Breast epithelium (tissue), 3 donors: ENCODE data around the gene DHRS4.
"Not testable (repeated sequence)": the region's sequence is repeated elsewhere in the genome, so short reads cannot be mapped to it uniquely, and the experiment has no call there.

ENCODE experiments used
- CTCF ChIP-seq, 3 donors: fragments of 450-650 bp; IDR thresholded peaks; one replicate each; pipeline ENCODE4 v1.5.1; 2016 to 2017; ENCODE audit warnings: antibody characterized with exemption in 3 of 3, mild to moderate bottlenecking in 3 of 3, moderate library complexity in 3 of 3
- POLR2A ChIP-seq: fragments of 450-650 bp; IDR thresholded peaks from one replicate; pipeline ENCODE4 v1.6.1; 2016; ENCODE audit warnings: antibody characterized with exemption, mild to moderate bottlenecking, moderate library complexity
- POLR2AphosphoS5 ChIP-seq, 3 donors: sonication (generic); formaldehyde crosslinking; IDR thresholded peaks; one replicate each; pipeline ENCODE4 v1.6.1; 2017; ENCODE audit warnings: antibody characterized with exemption in 3 of 3

GRCh38 chr14:23981951-23982813, 28.6 kb downstream of the DHRS4 start:
- not testable (repeated sequence) for TF ChIP-seq CTCF (IDR thresholded peaks at IDR 0.05); POLR2AphosphoS5 (IDR thresholded peaks at IDR 0.05); POLR2A
